HEK293 (cell line): ENCODE results near the gene ACAA1.

ENCODE experiments used
- CTCF ChIA-PET: fragments of 350-600 bp; formaldehyde crosslinking; extraction: SDS; loops from one replicate; lab custom pipeline; 2021; ENCODE audit warnings: antibody characterized with exemption; lab: Yijun Ruan, JAX
- POLR2A ChIA-PET: fragments of 300-600 bp; formaldehyde crosslinking; extraction: SDS; loops from one replicate; lab custom pipeline; 2020; ENCODE audit warnings: antibody characterized with exemption, inconsistent platforms; lab: Yijun Ruan, JAX
- H3K27ac ChIP-seq: fragments of 200-500 bp; sonication (Bioruptor generic); 2 replicates; pipeline ENCODE4 v1.5.1; 2014; ENCODE audit warnings: low read depth, low read length, control low read depth, inconsistent platforms; ENCODE audit errors: extremely low read depth
- H3K36me3 ChIP-seq, 2 experiments: fragments of 200-500 bp in 1 of 2; sonication (Bioruptor generic) in 1 of 2; 1 replicate in 1 of 2; 2 replicates in 1 of 2; pipeline ENCODE4 v1.5.1; 2014 to 2017; ENCODE audit warnings: inconsistent platforms in 2 of 2, low read length in 2 of 2; ENCODE audit not compliant: control insufficient read depth in 2 of 2, insufficient read depth in 1 of 2
- H3K4me1 ChIP-seq: fragments of 200-500 bp; sonication (Bioruptor generic); 2 replicates; pipeline ENCODE4 v1.5.1; 2014; ENCODE audit warnings: mild to moderate bottlenecking, low read length, inconsistent platforms; ENCODE audit not compliant: control insufficient read depth, insufficient read depth
- H3K4me3 ChIP-seq: 2 replicates; pipeline ENCODE4 v1.5.1; 2011; ENCODE audit warnings: low read depth, mild to moderate bottlenecking, control low read depth, low read length, moderate library complexity
- H3K9me3 ChIP-seq: fragments of 200-500 bp; sonication (Bioruptor generic); 2 replicates; pipeline ENCODE4 v1.5.1; 2014; ENCODE audit warnings: low read depth, low read length, inconsistent platforms; ENCODE audit not compliant: control insufficient read depth, insufficient read depth
- HOXD13 ChIP-seq: sonication (generic); formaldehyde crosslinking; IDR thresholded peaks from 2 replicates; pipeline ENCODE4 v1.8.0; 2022; ENCODE audit warnings: missing genetic modification reagents, borderline replicate concordance
- IKZF3 ChIP-seq: fragments of 450-650 bp; IDR thresholded peaks from 2 replicates; pipeline ENCODE4 v1.5.0; 2018; ENCODE audit warnings: missing biosample characterization, mild to moderate bottlenecking, missing genetic modification characterization, moderate library complexity
- PBX3 ChIP-seq: sonication (generic); formaldehyde crosslinking; IDR thresholded peaks from 2 replicates; pipeline ENCODE4 v1.8.1; 2022; ENCODE audit warnings: mild to moderate bottlenecking, moderate library complexity, missing genetic modification reagents
- ZBTB20 ChIP-seq: fragments of 450-650 bp; formaldehyde crosslinking; IDR thresholded peaks from 2 replicates; pipeline ENCODE4 v1.5.1; 2016; ENCODE audit warnings: missing biosample characterization, missing genetic modification characterization
- ZBTB44 ChIP-seq: fragments of 450-650 bp; IDR thresholded peaks from 2 replicates; pipeline ENCODE4 v1.5.1; 2018; ENCODE audit warnings: missing biosample characterization, mild to moderate bottlenecking, missing genetic modification characterization
- ZFHX2 ChIP-seq: fragments of 450-650 bp; formaldehyde crosslinking; conservative IDR thresholded peaks from 2 replicates; pipeline ENCODE4 v1.5.1; 2016; ENCODE audit warnings: missing biosample characterization, missing genetic modification characterization
- ZFP3 ChIP-seq: fragments of 450-650 bp; formaldehyde crosslinking; IDR thresholded peaks from 2 replicates; pipeline ENCODE4 v1.5.1; 2016; ENCODE audit warnings: low read depth, missing biosample characterization, missing genetic modification characterization
- ZNF155 ChIP-seq: fragments of 450-650 bp; formaldehyde crosslinking; IDR thresholded peaks from 2 replicates; pipeline ENCODE4 v1.5.1; 2016; ENCODE audit warnings: missing biosample characterization, missing genetic modification characterization
- ZNF184 ChIP-seq: fragments of 450-650 bp; IDR thresholded peaks from 2 replicates; pipeline ENCODE4 v1.5.1; 2018; ENCODE audit warnings: missing biosample characterization, mild to moderate bottlenecking, missing genetic modification characterization
- ZNF19 ChIP-seq: fragments of 450-650 bp; formaldehyde crosslinking; IDR thresholded peaks from 2 replicates; pipeline ENCODE4; 2016; ENCODE audit warnings: missing biosample characterization, missing genetic modification characterization, low read depth
- ZNF221 ChIP-seq: fragments of 450-650 bp; formaldehyde crosslinking; IDR thresholded peaks from 2 replicates; pipeline ENCODE4 v1.5.1; 2017; ENCODE audit warnings: missing biosample characterization, missing genetic modification characterization, borderline replicate concordance
- ZNF37A ChIP-seq: fragments of 450-650 bp; IDR thresholded peaks from 2 replicates; pipeline ENCODE4 v1.5.1; 2018; ENCODE audit warnings: missing biosample characterization, missing genetic modification characterization
- ZNF394 ChIP-seq: fragments of 450-650 bp; formaldehyde crosslinking; IDR thresholded peaks from 2 replicates; pipeline ENCODE4 v1.5.1; 2016; ENCODE audit warnings: missing biosample characterization, missing genetic modification characterization, mild to moderate bottlenecking, moderate library complexity, borderline replicate concordance
- ZNF473 ChIP-seq: fragments of 450-650 bp; formaldehyde crosslinking; IDR thresholded peaks from 2 replicates; pipeline ENCODE4 v1.5.1; 2017; ENCODE audit warnings: missing biosample characterization, missing genetic modification characterization
- ZNF521 ChIP-seq: fragments of 450-650 bp; formaldehyde crosslinking; IDR thresholded peaks from 2 replicates; pipeline ENCODE4 v1.5.1; 2017; ENCODE audit warnings: missing biosample characterization, mild to moderate bottlenecking, missing genetic modification characterization
- ZNF571 ChIP-seq: fragments of 450-650 bp; formaldehyde crosslinking; IDR thresholded peaks from 2 replicates; pipeline ENCODE4 v1.5.0; 2017; ENCODE audit warnings: missing biosample characterization, missing genetic modification characterization
- ZNF626 ChIP-seq: fragments of 450-650 bp; sonication (Bioruptor Pico); formaldehyde crosslinking; IDR thresholded peaks from 2 replicates; pipeline ENCODE4 v1.5.1; 2018; ENCODE audit warnings: missing biosample characterization, missing genetic modification characterization, inconsistent platforms
- ZNF777 ChIP-seq: fragments of 450-650 bp; formaldehyde crosslinking; IDR thresholded peaks from 2 replicates; pipeline ENCODE4 v1.5.1; 2017; ENCODE audit warnings: missing biosample characterization, missing genetic modification characterization, borderline replicate concordance
- ZNF843 ChIP-seq: fragments of 450-650 bp; formaldehyde crosslinking; IDR thresholded peaks from 2 replicates; pipeline ENCODE4 v1.5.1; 2016; ENCODE audit warnings: missing biosample characterization, missing genetic modification characterization
- TF ChIP-seq, protein P1 (sequence below): fragments of 450-650 bp; formaldehyde crosslinking; IDR thresholded peaks from 2 replicates; pipeline ENCODE4 v1.5.1; 2016; ENCODE audit warnings: missing biosample characterization, missing genetic modification characterization
- TF ChIP-seq, protein P2 (sequence below): fragments of 450-650 bp; formaldehyde crosslinking; IDR thresholded peaks from 2 replicates; pipeline ENCODE4 v1.5.1; 2016; ENCODE audit warnings: missing biosample characterization, missing genetic modification characterization

ACAA1 gene

GRCh38 chr3:38140326-38141172, 3.6 kb upstream of the ACAA1 start:
- Histone ChIP-seq H3K36me3 (no peaks in the 10 kb centered on the region), H3K27ac (no peak overlapping the region), H3K9me3 (no peaks in the 10 kb centered on the region), H3K4me1 (no peaks in the 10 kb centered on the region), H3K4me3 (no peak overlapping the region)
- no peak for TF ChIP-seq ZNF19 (tag by site-specific recombination)
- TF ChIP-seq, protein P1, sequence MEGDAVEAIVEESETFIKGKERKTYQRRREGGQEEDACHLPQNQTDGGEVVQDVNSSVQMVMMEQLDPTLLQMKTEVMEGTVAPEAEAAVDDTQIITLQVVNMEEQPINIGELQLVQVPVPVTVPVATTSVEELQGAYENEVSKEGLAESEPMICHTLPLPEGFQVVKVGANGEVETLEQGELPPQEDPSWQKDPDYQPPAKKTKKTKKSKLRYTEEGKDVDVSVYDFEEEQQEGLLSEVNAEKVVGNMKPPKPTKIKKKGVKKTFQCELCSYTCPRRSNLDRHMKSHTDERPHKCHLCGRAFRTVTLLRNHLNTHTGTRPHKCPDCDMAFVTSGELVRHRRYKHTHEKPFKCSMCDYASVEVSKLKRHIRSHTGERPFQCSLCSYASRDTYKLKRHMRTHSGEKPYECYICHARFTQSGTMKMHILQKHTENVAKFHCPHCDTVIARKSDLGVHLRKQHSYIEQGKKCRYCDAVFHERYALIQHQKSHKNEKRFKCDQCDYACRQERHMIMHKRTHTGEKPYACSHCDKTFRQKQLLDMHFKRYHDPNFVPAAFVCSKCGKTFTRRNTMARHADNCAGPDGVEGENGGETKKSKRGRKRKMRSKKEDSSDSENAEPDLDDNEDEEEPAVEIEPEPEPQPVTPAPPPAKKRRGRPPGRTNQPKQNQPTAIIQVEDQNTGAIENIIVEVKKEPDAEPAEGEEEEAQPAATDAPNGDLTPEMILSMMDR (tag by site-specific recombination), result no peak
- no peak for TF ChIP-seq ZFHX2 (tag by site-specific recombination)
- no peak for TF ChIP-seq ZNF626 (tag by site-specific recombination)
- no peak for TF ChIP-seq ZNF184 (tag by site-specific recombination)
- TF ChIP-seq HOXD13 (CRISPR knock-in tag), result no peak
- TF ChIP-seq ZNF37A (tag by site-specific recombination), result no peak
- TF ChIP-seq ZNF221 (tag by site-specific recombination), result no peak
- TF ChIP-seq IKZF3, result no peak
- TF ChIP-seq, protein P2, sequence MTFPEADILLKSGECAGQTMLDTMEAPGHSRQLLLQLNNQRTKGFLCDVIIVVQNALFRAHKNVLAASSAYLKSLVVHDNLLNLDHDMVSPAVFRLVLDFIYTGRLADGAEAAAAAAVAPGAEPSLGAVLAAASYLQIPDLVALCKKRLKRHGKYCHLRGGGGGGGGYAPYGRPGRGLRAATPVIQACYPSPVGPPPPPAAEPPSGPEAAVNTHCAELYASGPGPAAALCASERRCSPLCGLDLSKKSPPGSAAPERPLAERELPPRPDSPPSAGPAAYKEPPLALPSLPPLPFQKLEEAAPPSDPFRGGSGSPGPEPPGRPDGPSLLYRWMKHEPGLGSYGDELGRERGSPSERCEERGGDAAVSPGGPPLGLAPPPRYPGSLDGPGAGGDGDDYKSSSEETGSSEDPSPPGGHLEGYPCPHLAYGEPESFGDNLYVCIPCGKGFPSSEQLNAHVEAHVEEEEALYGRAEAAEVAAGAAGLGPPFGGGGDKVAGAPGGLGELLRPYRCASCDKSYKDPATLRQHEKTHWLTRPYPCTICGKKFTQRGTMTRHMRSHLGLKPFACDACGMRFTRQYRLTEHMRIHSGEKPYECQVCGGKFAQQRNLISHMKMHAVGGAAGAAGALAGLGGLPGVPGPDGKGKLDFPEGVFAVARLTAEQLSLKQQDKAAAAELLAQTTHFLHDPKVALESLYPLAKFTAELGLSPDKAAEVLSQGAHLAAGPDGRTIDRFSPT, result no peak
- no peak for TF ChIP-seq ZNF394 (tag by site-specific recombination)
- no peak for TF ChIP-seq ZFP3 (tag by site-specific recombination)
- no peak for TF ChIP-seq ZNF155 (tag by site-specific recombination)
- TF ChIP-seq ZNF571 (tag by site-specific recombination), result no peak
- no peak for TF ChIP-seq ZNF473 (tag by site-specific recombination)
- no peak for TF ChIP-seq ZBTB44 (tag by site-specific recombination)
- TF ChIP-seq ZNF777 (tag by site-specific recombination), result no peak
- no peak for TF ChIP-seq ZNF521 (tag by site-specific recombination)
- ChIA-PET CTCF (no interaction called here), POLR2A (interaction anchor here (1.4 kb wide), 1 partner anchor 25 kb away, joined by 7 read pairs; the partner anchor contains the start of gene OXSR1)

DNA sequence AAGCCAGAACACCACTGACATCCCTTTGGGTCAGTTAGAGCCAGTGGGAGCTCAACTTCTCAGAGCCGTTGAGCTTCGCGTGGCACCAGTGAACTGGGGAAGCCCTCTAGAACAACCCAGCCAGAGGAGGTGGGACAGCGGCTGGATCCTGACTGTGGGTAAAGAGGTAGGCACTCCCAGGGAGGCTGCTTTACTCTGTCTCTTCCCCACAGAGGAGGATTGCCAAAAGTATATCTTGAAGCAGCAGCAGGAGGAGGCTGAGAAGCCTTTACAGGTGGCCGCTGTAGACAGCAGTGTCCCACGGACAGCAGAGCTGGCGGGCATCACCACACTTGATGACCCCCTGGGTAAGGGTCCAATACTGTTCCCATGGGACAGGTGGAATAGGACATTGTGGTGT, 2.7 kb upstream of the ACAA1 start:
- Histone ChIP-seq H3K27ac (no peak overlapping the region), H3K4me1 (no peaks in the 10 kb centered on the region)
- POLR2A ChIA-PET, result interaction anchor here (0.6 to 1.4 kb wide), 2 partner anchors 19 to 25 kb away, joined by 3 to 7 read pairs; partner anchors contain the start of gene OXSR1

More for the DNA sequence above, 2.7 kb upstream of the ACAA1 start:
- peaks cover 0 to 6% of the 10 kb centered on the region in 2 experiments; a peak in 1 of 3 replicates for H3K36me3 ChIP-seq
- no peaks in the 10 kb centered on the region for H3K9me3 ChIP-seq
- CTCF ChIA-PET, result interaction anchor here (1.4 kb wide), 1 partner anchor 206 kb away, joined by 6 read pairs; the partner anchor contains the start of gene XYLB
- TF ChIP-seq ZNF843, result no peak
- no peak for TF ChIP-seq ZBTB20 (tag by site-specific recombination)
- no peak for TF ChIP-seq PBX3
- H3K4me3 ChIP-seq, result no peak overlapping the region
